GM19043 (cell line): ENCODE data around the gene IGSF10.
"Not testable (repeated sequence)": the region's sequence is repeated elsewhere in the genome, so short reads cannot be mapped to it uniquely, and the experiment has no call there.

Experiments used
- ATAC-seq: cut with Tn5 transposase; IDR thresholded peaks from one replicate; pipeline ENCODE4 v1.9.1; 2021; ENCODE audit warnings: low read depth; ENCODE audit not compliant: unreplicated experiment

Gene IGSF10, protein sequence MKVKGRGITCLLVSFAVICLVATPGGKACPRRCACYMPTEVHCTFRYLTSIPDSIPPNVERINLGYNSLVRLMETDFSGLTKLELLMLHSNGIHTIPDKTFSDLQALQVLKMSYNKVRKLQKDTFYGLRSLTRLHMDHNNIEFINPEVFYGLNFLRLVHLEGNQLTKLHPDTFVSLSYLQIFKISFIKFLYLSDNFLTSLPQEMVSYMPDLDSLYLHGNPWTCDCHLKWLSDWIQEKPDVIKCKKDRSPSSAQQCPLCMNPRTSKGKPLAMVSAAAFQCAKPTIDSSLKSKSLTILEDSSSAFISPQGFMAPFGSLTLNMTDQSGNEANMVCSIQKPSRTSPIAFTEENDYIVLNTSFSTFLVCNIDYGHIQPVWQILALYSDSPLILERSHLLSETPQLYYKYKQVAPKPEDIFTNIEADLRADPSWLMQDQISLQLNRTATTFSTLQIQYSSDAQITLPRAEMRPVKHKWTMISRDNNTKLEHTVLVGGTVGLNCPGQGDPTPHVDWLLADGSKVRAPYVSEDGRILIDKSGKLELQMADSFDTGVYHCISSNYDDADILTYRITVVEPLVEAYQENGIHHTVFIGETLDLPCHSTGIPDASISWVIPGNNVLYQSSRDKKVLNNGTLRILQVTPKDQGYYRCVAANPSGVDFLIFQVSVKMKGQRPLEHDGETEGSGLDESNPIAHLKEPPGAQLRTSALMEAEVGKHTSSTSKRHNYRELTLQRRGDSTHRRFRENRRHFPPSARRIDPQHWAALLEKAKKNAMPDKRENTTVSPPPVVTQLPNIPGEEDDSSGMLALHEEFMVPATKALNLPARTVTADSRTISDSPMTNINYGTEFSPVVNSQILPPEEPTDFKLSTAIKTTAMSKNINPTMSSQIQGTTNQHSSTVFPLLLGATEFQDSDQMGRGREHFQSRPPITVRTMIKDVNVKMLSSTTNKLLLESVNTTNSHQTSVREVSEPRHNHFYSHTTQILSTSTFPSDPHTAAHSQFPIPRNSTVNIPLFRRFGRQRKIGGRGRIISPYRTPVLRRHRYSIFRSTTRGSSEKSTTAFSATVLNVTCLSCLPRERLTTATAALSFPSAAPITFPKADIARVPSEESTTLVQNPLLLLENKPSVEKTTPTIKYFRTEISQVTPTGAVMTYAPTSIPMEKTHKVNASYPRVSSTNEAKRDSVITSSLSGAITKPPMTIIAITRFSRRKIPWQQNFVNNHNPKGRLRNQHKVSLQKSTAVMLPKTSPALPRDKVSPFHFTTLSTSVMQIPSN (N-terminal part only)

DNA sequence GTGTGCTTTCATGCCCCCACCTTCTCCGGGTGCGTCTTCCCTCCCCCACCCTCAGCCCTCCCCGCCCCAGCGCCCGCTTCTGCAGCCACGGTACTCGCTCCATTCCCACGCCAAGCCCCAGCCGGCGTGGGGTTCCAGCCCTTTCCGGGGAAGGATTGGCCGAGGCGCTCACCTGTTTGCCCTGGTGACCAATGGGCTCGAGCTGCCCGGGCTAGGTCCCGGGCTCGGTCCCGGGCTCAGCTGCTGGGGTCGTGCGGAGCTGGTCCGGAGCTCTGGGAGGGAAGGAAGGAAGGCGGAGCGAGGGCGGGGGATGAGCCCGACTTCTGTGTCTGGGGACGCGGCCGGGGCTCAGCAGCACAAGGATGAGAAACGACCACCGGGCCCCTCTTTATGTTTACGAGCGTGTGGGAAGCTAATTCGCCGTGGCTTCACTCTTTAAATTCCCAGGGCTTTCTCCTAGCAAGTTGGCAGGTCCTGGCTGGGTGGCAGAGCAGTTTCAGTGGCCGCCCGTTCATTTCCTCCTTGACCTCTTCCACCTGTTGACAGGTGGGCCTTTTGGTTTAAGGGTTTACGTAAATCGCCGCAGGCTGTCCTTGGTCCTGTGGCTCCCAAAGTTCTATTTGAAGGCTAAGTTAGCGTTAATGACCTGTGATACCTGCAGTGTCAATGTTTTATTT, at the start of gene IGSF10:
TSS of gene IGSF10 (minus strand) at position 288 of the 677 bp plus-strand sequence. CDS start 2,352 bp downstream, outside the sequence.
- no peak for ATAC-seq

DNA sequence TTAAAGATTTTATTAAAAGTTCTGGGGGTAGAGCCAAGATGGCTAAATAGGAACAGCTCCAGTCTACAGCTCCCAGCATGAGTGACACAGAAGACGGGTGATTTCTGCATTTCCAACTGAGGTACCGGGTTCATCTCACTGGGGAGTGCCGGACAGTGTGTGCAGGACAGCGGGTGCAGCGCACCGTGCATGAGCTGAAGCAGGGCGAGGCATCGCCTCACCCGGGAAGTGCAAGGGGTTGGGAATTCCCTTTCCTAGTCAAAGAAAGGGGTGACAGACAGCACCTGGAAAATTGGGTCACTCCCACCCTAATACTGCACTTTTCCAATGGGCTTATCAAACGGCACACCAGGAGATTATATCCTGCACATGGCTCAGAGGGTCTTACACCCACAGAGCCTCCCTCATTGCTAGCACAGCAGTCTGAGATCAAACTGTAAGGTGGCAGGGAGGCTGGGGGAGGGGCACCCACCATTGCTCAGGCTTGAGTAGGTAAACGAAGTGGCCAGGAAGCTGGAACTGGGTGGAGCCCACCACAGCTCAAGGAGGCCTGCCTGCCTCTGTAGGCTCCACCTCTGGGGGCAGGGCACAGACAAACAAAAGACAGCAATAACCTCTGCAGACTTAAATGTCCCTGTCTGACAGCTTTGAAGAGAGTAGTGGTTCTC, 48.7 kb upstream of the IGSF10 start:
- not testable (repeated sequence) for ATAC-seq

DNA sequence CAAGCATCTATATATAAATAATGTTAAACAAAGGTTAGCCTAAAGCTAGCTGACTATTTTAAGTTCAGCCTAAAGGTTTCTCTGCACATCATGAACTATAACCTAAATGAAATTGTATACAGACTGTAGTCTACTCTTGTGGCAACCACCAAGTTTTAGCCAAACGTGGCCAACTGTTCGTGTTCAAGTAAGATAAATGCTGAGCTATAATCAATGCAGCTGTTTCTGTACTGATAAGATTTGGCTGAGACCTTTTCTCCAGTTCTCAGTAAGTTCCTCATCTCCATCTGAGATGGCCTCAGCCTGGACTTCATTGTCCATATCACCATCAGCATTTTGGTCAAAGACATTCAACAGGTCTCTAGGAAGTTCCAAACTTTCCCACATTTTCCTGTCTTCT, 43.7 kb upstream of the IGSF10 start:
- no peak for ATAC-seq

DNA sequence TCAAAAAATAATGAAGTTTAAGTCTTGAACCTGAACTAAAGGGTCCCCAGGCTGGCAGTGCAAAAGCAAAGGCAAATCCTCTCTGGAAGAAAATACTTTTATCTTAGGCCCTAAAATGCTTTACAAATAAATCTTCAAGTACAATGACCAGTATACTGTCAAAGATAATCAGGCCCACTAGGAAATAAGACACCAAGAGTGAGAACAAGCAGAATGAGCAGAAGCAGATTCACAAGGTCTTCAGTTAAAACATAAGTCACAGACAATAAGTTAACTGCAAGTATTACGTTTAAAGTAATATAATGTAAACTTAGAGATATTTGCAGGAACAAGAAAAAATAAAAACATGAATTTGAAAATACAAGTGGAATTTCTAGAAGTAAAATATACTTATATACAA, 42.2 kb upstream of the IGSF10 start:
- ATAC-seq = no peak

DNA sequence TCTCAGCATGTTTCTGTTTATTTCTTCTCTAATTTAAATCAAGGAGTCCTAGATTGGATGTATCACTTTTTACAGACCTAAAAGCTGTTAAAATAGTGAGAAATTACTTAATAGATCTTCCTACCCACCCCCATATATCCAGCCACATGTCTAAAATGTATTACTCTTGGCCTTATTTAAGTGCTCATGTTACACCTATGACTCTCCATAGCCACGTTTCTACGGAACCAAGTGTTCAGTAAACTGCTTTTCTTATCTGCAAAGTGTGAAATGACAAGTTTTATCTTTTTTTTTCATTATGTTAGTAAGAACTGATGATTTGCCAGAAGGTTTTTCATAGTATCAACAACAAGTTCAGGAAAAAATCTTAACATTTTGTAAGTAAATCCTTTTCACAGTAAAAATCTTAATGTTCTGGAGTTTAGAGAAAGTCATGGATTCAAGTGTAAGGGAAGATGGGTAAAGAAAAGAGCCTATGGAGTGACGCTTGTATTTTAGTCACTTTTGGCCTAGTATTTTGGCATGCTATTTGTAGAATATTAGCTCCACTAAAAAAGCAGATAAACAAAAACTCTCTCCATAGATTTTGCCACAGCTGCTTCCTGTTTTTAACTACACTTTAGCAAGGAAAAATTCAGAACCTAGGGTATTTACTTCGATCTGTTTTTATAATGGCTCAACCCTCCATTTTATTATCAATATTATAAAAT, 41.2 kb upstream of the IGSF10 start:
- ATAC-seq = no peak

DNA sequence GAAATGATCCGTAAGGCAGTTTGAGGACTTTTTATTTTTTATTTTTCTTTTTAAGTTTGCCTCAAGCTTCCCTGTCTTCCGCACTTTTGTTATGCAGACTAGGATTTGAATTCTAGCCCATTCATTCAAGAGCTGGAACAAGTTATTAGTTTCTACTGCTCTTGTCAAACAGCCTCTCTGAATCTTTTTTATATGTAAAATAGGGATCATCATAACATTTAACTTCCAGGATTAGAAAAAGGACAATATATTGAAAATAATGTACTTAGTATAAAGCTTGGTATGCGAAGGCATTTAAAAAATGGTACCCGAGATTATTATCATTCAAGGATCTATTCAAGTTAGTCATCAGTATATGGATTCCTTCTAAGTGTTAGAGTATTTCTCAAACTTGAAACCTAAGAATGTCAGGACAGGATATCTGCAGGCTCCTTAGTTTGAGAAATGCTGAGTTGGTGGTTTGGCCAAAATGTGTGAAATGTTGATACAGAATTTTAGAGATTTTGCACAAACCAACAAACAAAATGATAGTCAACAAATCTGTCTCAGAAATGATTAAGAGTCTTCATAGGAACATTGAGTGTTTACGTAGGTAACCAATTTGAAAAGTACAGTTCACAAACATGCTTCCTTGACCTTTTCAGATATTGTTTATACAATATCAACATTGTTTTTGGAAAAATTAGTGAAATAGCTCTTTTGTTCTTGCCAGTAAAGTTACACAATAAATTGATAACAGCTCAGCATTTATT, 40.5 kb upstream of the IGSF10 start:
- ATAC-seq = no peak

DNA sequence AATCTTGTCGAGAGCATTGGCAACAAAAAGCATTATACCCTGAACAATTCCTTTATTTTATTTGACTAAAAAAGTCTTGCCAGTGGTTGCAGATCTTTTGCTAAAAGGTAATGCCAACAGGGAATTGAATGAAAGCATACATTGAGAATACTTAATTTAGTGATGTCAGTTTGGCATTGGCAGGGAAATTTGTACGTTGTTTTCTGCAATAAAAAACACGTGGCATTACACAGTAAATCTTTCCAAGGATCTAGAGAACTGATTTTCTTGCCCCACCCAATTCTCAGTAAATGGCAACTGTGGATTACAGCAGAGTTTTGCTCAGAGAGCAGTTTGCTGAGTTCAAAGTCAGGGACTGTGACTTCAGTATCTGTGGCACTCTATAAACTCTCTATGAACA, 38.3 kb upstream of the IGSF10 start:
- no peak for ATAC-seq

DNA sequence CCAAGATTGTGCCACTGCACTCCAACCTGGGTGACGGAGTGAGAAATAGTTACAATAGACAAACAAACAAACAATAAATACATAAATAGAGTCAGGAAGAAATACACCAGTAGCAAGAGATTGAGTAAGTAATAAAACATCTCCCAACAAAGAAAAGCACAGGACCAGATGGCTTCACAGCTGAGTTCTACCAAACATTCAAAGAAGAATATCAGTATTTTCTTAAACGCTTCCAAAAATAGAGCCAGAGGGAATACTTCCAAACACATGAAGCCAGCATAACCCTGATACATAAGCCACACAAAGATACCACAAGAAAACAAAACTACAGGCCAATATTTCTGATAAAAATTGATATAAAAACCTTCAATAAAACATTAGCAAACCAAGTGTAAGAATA, 30.7 kb upstream of the IGSF10 start:
- ATAC-seq = no peak

DNA sequence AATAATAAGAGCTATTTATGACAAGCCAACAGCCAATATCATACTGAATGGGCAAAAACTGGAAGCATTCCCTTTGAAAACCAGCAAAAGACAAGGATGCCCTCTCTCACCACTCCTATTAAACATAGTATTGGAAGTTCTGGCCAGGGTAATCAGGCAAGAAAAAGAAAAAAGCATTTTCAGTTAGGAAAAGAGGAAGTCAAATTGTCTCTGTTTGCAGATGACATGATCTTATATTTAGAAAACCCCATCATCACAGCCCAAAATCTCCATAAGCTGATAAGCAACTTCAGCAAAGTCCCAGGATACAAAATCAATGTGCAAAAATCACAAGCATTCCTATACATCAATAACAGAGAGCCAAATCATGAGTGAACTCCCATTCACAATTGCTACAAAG, 27.0 kb upstream of the IGSF10 start:
- not testable (repeated sequence) for ATAC-seq

DNA sequence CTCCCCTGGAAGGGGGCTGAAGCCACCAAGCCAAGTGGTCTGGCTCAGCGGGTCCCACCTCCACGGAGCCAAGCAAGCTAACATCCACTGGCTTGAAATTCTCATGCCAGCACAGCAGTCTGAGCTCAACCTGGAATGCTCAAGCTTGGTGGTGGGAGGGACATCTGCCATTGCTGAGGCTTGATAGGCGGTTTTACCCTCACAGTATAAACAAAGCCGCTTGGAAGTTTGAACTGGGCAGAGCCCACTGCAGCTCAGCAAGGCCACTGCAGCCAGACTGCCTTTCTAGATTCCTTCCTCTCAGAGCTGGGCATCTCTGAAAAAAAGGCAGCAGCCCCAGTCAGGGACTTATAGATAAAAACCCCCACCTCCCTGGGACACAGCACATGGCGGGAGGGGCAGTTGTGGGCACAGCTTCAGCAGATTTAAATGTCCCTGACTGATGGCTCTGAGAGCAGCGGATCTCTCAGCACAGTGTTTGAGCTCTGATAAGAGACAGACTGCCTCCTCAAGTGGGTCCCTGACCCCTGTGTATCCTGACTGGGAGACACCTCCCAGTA, 23.2 kb upstream of the IGSF10 start:
- ATAC-seq = no peak

DNA sequence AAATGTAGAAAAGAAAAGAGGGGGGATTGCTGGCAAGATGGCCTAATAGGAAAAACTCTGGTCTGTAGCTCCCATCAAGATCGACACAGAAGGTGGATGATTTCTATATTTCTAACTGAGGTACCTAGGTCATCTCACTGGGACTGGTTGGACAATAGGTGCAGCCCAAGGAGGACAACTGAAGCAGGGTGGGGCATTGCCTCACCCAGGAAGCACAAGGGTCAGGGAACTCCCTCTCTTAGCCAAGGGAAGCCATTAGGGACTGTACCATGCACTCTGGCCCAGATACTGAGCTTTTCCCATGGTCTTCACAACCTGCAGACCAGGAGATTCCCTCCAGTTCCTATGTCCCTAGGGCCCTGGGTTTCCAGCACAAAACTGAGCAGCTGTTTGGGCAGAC, 22.6 kb upstream of the IGSF10 start:
- ATAC-seq = no peak

DNA sequence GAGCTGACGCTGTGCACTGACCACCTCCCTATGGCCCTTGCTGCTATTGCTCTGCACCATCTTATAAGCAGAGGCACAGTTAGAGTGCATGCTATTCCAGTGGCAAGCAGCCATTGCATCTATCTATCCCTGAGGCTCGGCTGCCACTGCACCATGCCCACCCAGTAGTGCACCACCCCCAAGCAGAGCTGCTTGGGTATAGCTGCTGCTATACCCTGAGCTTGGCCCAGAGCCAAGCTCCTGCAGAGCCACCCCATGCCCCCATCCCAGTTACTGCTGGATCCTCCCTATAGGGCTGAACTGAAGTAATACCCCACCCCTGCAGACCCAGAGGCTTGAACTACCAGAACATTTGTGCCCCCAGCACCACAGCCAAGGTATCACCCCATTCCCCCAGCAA, 19.6 kb upstream of the IGSF10 start:
- no peak for ATAC-seq

DNA sequence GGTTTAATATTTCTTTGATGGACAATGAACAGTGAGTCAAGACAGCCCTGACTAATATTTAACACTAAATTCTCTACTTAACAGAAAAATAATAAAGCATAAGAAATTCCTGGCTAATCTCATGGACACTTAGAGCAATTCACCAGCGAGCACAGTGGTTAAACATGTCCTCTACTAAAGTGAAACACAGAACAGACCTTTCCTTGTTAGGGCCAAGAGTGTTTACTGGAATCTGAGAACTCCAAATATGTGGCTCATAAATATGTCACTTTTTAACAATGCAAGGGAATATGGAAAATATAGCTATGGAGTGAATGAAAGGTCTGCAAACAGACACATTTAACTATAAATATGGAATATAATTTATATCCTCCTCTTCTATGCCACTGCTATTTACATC, 18.6 kb upstream of the IGSF10 start:
- ATAC-seq = no peak

DNA sequence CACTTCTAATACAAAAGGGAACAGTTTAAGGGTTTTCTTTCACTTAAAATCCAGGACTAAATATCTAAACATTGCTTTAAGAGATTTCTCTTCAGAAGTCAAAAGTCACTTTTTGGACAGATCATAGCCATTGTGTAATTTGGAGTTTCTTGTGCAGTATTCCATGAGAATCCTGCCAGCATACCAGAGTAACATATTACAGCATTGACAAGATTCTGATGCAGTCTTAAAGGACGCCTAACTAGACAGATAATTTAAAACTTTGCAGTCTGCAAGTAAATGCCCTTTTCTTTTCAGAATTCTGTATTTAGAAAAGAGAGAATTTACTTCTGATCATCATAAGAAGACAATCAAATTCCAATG, 17.5 kb upstream of the IGSF10 start:
- no peak for ATAC-seq

DNA sequence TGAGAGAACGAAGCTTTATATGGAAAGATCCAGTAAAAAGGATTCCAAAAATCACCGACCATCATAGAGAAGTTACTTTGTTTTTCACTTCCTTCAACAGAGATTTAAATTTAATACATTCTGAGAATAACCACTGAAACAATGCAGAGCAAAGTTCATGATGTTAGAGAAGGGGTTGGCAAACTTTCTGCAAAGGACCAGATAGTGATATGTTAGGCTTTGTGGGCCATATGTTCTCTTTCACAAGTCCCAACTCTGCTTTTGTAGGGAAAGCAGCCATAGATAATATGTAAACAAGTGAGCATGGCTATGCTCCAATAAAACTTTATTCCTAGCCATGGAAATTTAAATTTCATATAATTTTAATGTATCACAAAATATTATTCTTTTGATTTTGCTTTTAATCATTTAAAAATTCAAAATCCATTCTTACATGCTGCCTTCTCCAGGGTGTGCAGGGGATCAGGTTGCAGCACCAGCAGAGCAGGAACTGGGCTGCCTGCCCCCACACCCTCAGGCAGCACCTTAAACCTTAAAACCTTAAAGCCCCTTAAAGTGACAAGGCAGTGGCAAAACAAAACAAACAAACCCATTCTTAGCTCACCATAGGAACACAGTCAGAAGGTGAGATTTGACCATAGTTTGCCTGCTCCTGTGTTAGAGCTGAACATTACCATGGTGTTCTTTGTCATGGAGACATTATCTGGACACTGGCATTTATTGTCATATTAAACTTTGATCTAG, 16.9 kb upstream of the IGSF10 start:
- no peak for ATAC-seq

DNA sequence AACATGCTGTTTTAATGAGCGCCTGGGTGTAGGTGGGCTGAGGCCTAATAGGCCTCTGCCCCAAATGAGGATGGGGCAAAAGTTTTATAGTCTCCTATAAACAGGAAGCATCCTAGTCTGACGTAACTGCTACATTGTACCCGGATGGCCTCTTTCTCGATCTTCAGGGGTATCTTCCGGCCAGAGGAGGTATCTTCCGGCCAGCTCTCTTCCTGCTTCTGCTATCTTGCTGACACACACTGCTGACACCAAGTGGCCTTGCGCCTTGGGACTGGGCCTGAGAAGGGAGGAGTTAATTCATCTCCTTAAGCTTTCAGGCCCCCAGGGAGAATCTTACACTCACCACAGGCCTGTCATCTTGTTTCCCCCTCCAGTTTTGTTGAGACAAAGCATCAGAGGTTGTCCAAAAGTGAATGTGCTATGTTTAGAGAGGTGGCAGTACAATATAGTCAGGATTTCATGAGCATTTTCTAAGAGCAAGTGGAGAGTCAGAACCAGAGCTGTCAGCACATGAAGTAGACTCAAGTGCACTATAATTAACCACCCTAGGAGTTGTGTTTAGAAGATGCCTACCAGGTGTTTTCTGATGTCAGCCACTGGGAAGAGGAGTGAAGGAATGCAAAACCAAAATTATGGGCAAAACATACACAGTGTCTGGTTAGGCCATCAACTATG, 15.6 kb upstream of the IGSF10 start:
- ATAC-seq = no peak

DNA sequence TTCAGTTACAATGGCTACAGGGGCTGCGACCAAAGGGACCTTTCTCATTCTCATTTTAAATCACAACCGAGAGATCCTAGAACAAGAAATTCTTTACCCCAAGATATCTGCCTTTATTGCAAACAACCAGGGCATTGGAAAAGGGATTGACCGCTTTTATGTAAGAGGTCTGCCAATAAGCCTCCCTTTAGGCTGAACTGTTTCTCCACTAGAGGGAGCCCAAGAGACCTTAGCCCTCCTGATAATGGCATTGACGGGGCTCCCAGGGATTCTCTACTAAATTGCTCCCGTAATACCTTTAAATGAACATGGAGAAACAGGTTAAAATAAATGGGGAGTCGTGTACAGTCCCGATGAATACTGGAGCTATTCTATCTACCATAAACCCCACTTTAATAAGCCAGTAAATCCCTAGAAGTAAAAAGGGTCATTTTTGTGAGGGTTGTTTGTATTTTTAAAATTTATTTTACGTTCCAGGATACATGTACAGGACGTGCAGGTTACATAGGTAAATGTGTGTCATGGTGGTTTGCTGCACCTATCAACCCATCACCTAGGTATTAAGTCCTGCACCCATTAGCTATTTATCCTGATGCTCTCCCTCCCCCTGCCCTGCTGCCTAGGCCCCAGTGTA, 7.5 kb upstream of the IGSF10 start:
- peak; percentile 76 for ATAC-seq
